ENCODE data around the gene CHURC1.

Gene CHURC1

DNA sequence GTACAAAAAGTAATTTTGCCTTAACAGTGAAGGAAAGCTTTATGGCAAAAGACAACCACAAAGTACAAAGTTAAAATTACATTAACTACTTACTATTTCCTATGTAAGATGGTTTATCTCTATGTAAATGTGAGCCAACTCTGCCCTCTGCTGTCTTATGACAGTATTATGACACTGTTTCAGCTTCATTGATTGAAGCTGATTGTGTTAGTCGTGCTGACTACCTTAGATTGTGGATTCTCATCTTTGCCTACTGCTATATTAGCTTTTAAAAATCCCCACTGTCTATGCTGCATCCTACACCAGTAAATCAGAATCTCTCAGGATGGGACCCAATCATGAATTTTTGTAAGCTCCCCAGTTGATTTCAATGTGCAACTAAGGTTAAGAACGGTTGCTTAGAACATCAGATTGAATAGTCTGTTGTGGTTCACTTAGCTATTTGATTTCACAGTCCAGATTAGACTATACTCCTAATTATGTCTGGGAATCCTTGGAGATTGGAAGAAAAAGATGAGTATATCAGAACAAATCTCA, 22.3 kb upstream of the CHURC1 start:
- TF ChIP-seq TAF1 (IDR thresholded peaks at IDR 0.05; ENCODE audit: borderline replicate concordance, insufficient read depth, low read length) (no peak), SIN3A (IDR thresholded peaks at IDR 0.05; ENCODE audit: borderline replicate concordance, insufficient read depth, low read length) (no peak), POLR2AphosphoS5 (IDR thresholded peaks at IDR 0.05; ENCODE audit: low read depth, low read length) (no peak), FOXP2 (optimal IDR thresholded peaks at IDR 0.05; ENCODE audit: borderline replicate concordance, extremely low read depth, extremely low read length, insufficient read depth) (no peak)
- TF ChIP-seq, protein P1, sequence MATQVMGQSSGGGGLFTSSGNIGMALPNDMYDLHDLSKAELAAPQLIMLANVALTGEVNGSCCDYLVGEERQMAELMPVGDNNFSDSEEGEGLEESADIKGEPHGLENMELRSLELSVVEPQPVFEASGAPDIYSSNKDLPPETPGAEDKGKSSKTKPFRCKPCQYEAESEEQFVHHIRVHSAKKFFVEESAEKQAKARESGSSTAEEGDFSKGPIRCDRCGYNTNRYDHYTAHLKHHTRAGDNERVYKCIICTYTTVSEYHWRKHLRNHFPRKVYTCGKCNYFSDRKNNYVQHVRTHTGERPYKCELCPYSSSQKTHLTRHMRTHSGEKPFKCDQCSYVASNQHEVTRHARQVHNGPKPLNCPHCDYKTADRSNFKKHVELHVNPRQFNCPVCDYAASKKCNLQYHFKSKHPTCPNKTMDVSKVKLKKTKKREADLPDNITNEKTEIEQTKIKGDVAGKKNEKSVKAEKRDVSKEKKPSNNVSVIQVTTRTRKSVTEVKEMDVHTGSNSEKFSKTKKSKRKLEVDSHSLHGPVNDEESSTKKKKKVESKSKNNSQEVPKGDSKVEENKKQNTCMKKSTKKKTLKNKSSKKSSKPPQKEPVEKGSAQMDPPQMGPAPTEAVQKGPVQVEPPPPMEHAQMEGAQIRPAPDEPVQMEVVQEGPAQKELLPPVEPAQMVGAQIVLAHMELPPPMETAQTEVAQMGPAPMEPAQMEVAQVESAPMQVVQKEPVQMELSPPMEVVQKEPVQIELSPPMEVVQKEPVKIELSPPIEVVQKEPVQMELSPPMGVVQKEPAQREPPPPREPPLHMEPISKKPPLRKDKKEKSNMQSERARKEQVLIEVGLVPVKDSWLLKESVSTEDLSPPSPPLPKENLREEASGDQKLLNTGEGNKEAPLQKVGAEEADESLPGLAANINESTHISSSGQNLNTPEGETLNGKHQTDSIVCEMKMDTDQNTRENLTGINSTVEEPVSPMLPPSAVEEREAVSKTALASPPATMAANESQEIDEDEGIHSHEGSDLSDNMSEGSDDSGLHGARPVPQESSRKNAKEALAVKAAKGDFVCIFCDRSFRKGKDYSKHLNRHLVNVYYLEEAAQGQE (IDR thresholded peaks at IDR 0.05; ENCODE audit: insufficient read depth in 1 of 2, low read depth in 2 of 2, low read length in 2 of 2) = no peak

DNA sequence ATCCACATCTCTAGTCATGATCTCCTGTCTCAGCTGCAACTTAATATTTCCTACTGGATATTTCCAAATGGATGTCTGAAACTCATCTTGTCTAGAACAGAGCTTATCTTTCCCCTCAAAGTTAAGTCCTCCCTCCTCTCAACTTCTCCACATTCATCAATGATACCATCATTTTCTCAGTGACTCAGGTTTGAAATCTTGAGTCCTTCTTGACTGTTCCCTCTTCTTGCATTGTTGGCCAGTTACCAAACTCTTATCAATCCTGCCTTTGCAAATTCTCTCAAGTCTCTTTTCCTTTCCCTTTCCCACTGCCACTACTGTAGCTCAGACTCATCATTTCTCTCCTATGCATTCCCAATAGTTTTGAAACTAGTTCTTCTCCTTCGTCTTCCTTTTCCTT, 14.3 kb upstream of the CHURC1 start:
- TF ChIP-seq FOXP2 (optimal IDR thresholded peaks at IDR 0.05; ENCODE audit: borderline replicate concordance, extremely low read depth, extremely low read length, insufficient read depth) (no peak), SIN3A (IDR thresholded peaks at IDR 0.05; ENCODE audit: borderline replicate concordance, insufficient read depth, low read length) (no peak), POLR2AphosphoS5 (IDR thresholded peaks at IDR 0.05; ENCODE audit: low read depth, low read length) (no peak)

DNA sequence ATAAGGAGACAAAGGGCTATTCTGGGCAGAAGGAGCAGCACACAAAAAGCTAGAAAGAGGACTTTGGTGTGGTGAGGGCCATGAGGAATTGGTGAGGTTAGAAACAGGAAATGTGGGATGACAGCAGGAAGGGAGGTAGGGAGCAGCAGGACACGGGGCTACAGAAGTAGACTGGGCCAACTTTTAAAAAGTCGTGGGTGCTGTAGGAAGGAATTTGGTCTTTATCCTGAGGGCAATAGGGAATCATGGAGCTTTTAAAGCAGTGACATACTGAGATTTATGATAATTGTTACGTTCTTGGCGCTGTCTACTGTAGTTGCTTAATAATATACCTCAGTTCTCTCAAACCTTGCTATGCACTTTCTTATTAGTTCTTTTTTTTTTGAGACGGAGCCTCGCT, 8.2 kb upstream of the CHURC1 start:
- TF ChIP-seq TAF1 (IDR thresholded peaks at IDR 0.05; ENCODE audit: borderline replicate concordance, insufficient read depth, low read length) = no peak
- no peak for TF ChIP-seq FOXP2 (optimal IDR thresholded peaks at IDR 0.05; ENCODE audit: borderline replicate concordance, extremely low read depth, extremely low read length, insufficient read depth)

DNA sequence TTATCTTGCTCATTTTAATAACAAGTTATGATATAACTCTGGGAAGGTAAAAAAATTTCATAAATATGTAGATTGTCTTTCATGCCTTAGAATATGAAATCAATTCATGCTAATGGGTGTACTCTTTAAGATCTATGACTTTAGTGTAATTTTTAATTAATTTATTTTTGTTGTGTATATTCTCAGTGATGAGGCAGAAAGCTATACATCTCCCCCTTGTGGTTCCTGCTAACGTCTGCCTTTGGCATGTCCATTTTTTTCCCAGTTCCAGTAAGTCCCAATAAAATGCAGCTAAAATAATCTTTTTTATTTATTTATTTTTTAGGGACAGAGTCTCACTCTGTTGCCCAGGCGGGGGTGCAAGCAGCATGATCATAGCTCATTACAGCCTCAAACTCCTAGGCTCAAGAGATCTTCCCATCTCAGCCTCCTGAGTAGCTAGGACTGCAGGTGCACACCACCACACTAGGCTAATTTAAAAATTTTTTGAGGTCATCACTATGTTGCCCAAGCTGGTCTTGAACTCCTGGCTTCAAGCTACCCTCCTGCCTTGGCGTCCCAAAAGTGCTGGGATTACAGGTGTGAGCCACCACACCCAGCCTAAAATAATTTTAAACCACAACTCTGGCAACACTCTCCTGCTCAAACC, 3.3 kb upstream of the CHURC1 start:
- no peak for TF ChIP-seq FOXP2 (optimal IDR thresholded peaks at IDR 0.05; ENCODE audit: borderline replicate concordance, extremely low read depth, extremely low read length, insufficient read depth)
- TF ChIP-seq POLR2AphosphoS5 (IDR thresholded peaks at IDR 0.05; ENCODE audit: low read depth, low read length) = no peak
- TF ChIP-seq, protein P1 (IDR thresholded peaks at IDR 0.05; ENCODE audit: insufficient read depth in 1 of 2, low read depth in 2 of 2, low read length in 2 of 2) = no peak
- no peak for TF ChIP-seq TAF1 (IDR thresholded peaks at IDR 0.05; ENCODE audit: borderline replicate concordance, insufficient read depth, low read length)

DNA sequence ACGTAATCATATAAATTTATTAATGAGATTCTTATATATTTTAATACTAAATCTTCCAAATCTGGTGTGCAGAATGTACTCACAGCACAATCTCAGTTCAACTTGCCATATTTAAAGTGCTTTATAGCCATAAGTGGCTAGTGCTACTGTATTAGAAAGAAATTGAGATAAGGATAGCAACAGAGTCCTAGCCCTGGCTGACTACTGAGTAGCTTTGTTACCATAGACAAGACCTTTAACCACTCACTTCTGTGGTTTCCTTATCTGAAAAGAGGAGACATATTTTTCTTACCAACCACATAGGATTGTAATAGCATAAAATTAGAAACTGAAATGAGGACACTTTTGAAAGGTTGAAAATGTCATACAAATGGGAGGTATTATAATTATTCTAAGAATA, 2.0 kb upstream of the CHURC1 start:
- TF ChIP-seq SIN3A (IDR thresholded peaks at IDR 0.05; ENCODE audit: borderline replicate concordance, insufficient read depth, low read length) = no peak
- TF ChIP-seq POLR2AphosphoS5 (IDR thresholded peaks at IDR 0.05; ENCODE audit: low read depth, low read length) = no peak

DNA sequence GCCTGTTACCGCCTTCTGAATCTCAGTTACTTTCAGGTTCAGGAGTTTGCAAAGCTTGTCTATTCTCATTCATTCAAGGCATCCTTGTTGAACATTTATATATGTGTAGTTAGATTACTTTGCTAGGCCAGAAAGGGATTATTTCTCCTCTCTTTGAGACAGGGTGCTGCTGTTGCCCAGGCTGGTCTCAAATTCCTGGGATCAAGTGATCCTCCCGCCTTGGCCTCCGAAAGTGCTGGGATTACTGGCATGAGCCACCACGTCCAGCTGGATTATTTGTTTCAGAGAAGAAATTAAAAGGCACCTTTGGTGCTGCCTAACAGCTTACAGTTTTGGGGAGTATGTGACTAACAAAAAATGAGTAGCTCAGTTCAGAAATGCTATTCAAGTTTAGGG, 772 bp downstream of the CHURC1 start:
- TF ChIP-seq FOXP2 (optimal IDR thresholded peaks at IDR 0.05; ENCODE audit: borderline replicate concordance, extremely low read depth, extremely low read length, insufficient read depth) (no peak), TAF1 (IDR thresholded peaks at IDR 0.05; ENCODE audit: borderline replicate concordance, insufficient read depth, low read length) (no peak), POLR2AphosphoS5 (IDR thresholded peaks at IDR 0.05; ENCODE audit: low read depth, low read length) (no peak), SIN3A (IDR thresholded peaks at IDR 0.05; ENCODE audit: borderline replicate concordance, insufficient read depth, low read length) (no peak)
- TF ChIP-seq, protein P1 (IDR thresholded peaks at IDR 0.05; ENCODE audit: insufficient read depth in 1 of 2, low read depth in 2 of 2, low read length in 2 of 2) = no peak

Measured in PFSK-1 (cell line).